HCT116 (cell line): ENCODE results near the gene ADORA1.

Experiments
- POLR2AphosphoS5 ChIP-seq: IDR thresholded peaks from 2 replicates; pipeline ENCODE4 v1.6.1; 2011; ENCODE audit warnings: mild to moderate bottlenecking, low read depth, low read length, moderate library complexity
- TF ChIP-seq, protein P1 (sequence below), 3 experiments: fragments of 200-600 bp in 1 of 3; sonication (generic) in 1 of 3; IDR thresholded peaks in 2 of 3; conservative IDR thresholded peaks in 1 of 3; 2 replicates each; pipeline ENCODE4 v1.5.1; 2012 to 2017; ENCODE audit warnings: low read depth in 2 of 3, low read length in 2 of 3, antibody characterized with exemption in 1 of 3, borderline replicate concordance in 1 of 3, control low read depth in 1 of 3, mild to moderate bottlenecking in 1 of 3, mixed read lengths in 1 of 3, mixed run types in 1 of 3, moderate library complexity in 1 of 3; ENCODE audit not compliant: insufficient read depth in 1 of 3

DNA sequence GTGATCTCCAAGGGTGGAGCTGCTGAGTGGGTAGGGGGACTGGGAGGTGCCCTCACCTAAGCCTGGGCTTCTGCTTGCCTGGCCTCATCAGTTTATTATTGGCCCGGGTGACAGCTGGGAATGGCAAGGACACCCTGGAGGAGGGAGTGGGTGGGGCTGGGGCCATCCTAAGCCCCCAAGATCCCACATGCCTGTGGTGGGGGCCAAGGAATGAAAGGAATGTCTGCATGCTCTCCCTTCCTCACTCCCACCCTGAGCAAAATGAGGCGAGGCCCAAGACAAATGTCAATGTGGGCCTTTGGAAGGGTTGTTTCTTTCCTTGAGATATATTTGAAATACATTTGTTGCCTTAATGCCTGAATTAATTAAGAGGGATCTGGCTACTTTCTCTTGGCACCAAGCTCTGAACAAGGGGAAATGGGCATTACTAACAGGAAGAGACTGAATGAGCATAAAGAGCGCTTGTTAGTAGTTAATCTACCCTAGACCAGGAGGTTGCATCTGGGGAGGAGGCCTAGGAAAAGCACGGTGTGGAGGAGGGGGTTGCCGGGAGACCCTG, 78.7 kb downstream of the ADORA1 start:
- no peak for TF ChIP-seq POLR2AphosphoS5
- TF ChIP-seq, protein P1, sequence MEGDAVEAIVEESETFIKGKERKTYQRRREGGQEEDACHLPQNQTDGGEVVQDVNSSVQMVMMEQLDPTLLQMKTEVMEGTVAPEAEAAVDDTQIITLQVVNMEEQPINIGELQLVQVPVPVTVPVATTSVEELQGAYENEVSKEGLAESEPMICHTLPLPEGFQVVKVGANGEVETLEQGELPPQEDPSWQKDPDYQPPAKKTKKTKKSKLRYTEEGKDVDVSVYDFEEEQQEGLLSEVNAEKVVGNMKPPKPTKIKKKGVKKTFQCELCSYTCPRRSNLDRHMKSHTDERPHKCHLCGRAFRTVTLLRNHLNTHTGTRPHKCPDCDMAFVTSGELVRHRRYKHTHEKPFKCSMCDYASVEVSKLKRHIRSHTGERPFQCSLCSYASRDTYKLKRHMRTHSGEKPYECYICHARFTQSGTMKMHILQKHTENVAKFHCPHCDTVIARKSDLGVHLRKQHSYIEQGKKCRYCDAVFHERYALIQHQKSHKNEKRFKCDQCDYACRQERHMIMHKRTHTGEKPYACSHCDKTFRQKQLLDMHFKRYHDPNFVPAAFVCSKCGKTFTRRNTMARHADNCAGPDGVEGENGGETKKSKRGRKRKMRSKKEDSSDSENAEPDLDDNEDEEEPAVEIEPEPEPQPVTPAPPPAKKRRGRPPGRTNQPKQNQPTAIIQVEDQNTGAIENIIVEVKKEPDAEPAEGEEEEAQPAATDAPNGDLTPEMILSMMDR (IDR thresholded peaks at IDR 0.05 in 2 of 3, conservative IDR thresholded peaks at IDR 0.05 in 1 of 3; ENCODE audit: borderline replicate concordance in 1 of 3, insufficient read depth in 1 of 3, low read depth in 2 of 3, low read length in 2 of 3) = no peak
